ENCODE measurements around the gene KLF18.
"Not testable (repeated sequence)": the region's sequence is repeated elsewhere in the genome, so short reads cannot be mapped to it uniquely, and the experiment has no call there.

Gene KLF18

DNA sequence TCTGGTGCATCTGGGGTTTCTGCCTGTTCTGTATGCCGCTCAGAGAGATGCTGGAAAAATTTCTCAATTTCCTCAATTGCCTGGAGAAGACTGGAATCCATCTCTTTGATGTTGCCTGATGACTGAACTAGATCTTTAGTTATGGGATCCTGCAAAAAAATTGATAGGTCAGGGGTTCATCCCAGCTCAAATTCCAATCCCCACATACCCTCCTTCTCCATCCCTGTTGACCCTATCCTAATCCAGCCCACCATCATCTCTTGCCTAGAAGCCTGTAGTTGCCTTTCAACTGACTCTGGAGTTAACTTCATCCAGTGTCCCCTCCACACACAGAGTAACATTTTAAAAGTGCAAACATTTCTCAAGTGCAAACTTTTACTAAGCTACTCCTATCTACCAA, at the start of gene KLF18:
TSS of gene KLF18 (minus strand) at position 101 of the 400 bp plus-strand sequence. CDS start at position 101, 0 bp downstream.
- no peak for DNase-seq (ENCODE audit: low read depth)

DNA sequence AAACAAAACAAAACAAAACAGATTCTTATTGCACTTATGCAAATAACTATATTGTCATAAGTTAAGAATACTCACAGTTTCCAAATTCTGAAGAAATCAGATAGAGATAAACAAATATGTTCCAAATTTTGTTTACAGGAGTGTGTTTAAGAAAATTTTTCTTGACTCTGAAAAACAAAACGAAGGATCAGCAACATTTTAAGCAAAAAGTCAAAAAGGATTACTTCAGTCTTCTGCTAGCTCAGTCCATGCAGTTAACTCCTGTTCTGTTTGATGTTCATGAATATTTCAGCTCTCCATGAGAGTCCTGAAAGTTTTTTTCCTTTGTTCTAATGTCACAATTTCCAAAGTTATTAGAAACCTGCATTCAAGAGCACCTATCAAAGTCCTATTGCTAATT, 33.2 kb upstream of the KLF18 start:
- no peak for DNase-seq (ENCODE audit: low read depth)

DNA sequence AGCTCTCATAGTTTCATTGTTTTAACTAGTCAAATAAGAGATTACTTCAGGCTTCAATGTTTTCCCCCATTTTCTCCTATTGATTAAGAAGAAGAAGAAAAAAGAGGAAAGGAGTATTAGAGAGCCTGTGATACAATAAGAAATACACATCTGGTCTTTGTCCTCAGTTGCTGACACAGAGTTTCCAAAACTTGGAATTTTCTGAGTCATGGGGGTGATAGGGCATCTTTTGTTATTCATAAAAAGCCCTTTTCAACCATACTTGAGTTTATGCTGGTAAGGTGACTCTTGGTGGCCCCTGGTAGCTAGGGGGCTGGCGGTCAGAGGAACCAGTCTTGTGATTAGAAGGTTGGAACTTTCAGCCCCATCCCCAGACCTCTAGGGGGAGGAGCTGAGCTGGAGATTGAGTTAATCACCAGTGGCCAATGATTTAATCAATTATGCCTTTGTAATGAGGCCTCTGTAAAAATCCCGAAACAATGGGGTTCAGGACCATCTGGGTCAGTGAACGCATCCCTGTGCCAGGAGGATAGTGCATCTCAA, 28.9 kb upstream of the KLF18 start:
- DNase-seq (ENCODE audit: low read depth): peak; percentile 50

- no peak for DNase-seq (ENCODE audit: low read depth)
Observed at GRCh38 chr1:44168520-44169098, 27.2 kb upstream of the KLF18 start.

GRCh38 chr1:44161546-44161945, 20.1 kb upstream of the KLF18 start:
- no peak for DNase-seq (ENCODE audit: low read depth)

DNA sequence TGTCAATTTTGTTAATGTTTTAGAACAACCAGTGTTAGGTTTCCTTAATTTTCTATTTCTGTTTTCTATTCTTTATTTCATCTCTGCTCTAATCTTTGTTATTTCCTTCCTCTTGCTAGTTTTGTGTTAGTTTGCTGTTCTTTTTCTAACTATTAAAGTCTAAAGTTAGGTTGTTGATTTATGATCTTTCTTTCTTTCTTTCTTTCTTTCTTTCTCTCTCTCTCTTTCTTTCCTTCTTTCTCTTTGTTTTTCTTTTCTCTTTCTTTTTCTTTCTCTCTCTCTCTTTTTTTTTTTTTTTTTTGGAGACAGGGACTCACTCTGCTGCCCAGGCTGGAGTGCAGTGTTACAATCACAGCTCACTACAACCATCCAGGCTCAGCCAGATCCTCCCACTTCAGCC, 17.4 kb upstream of the KLF18 start:
- DNase-seq (ENCODE audit: low read depth): no peak

GRCh38 chr1:44157903-44158302, 16.5 kb upstream of the KLF18 start:
- DNase-seq (ENCODE audit: low read depth): no peak

DNA sequence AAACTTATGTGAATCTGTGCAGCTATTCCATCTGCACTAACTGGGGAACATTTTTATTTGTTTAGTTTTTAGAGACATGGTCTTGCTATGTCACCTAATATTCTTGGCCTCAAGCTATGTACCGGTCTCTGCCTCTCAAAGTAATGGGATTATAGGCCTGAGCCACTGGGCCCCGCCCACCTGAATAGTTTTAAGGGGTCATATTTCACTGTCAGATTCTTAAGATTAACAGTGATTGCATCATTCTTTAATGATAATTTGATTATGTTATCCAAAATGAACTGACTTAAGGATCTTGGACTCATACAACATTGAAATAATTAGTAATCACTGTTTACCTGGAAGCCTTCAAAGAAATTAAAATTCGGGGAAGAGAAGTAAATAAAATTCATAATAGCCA, 12.6 kb upstream of the KLF18 start:
- no peak for DNase-seq (ENCODE audit: low read depth)

DNA sequence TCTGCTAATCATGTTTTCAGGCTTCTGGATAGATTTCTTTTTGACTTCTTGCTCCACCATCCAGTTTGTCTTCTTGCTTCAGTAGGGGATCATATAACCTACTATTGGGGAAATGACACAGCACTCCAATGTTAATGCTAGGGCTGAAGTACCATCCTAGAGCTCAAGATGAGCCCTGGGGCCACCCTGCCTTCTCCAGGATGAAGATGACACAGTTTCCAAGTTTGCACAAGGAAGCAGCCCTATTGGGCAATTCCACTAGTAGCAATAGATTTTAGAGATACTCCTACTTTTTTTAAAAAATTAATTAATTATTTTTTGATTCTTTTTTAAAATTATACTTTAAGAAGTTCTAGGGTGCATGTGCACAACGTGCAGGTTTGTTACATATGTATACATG, 11.3 kb upstream of the KLF18 start:
- no peak for DNase-seq (ENCODE audit: low read depth)

GRCh38 chr1:44151808-44152207, 10.4 kb upstream of the KLF18 start:
- peak; percentile 34 for DNase-seq (ENCODE audit: low read depth)

DNA sequence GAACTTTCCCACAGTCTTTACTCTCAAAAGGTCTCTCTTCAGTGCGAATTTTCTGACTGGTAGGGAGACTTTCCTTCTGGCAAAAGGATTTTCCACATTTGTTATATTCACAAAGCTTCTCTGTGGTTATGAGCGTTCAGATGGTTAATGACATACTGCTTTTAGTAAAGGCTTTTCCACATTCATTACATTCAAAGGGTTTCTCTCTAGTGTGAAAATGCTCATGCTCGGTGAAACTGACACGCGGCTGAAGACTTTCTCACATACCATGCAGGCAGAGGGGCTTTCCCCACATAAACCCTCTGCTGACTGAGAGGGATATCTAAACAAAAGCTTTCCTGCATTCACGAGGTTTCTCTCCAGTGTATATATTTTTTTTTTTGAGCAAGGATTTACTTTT, 9.9 kb upstream of the KLF18 start:
- no peak for DNase-seq (ENCODE audit: low read depth)

- no peak for DNase-seq (ENCODE audit: low read depth)
Observed at GRCh38 chr1:44147582-44147981, 6.2 kb upstream of the KLF18 start.

DNA sequence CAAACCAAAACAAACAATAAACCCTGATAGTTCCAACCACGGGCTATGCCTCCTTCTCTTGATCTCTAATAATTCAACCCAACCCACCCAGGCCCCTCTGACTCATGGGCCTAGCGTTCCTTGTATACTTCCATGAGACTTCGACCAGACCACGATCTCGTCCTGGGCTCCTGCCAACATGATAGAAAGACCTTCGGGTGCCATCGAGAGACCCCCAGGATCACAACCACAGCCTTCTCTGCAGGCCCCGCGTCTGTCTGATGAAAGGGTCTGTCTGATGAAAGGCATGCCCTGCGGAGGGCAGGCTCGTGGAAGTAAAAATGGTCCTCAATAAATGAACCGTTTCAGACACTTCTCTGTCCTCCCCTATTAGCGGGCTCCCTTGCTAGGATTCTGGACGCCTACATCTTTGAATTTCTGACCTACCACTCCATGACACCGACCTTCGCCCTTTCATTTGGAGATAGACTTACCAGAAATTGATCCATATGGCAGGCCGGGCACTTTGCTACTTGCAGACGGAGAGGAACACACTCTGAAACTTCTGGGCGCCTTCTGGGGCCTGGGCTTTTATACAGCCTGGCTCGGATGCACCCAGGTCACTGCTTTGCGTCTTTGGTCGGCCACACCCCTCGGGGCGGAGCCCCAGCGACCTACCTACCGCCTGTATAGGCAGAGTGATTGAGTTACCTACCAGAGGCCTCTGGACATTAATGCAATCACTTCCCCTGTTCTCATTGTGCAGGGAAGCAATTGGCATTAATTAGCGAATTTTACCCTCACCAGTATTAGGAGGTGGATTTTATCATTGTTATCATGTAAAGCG, 5.3 kb upstream of the KLF18 start:
- DNase-seq (ENCODE audit: low read depth): no peak

GRCh38 chr1:44144962-44145756, 3.7 kb upstream of the KLF18 start:
- no peak for DNase-seq (ENCODE audit: low read depth)

DNA sequence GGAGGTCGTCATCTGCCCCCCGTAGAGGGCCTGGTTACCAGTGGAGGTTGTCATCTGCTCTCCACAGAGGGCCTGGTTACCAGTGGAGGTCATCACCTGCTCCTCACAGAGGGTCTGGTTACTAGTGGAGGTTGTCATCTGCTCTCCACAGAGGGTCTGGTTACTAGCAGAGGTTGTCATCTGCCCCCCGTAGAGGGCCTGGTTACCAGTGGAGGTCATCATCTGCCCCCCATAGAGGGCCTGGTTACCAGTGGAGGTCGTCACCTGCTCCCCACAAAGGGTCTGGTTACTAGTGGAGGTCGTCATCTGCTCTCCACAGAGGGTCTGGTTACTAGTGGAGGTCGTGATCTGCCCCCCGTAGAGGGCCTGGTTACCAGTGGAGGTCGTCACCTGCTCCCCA, 1.9 kb downstream of the KLF18 start:
- DNase-seq (ENCODE audit: low read depth): not testable (repeated sequence)

GRCh38 chr1:44138239-44138638, 3.2 kb downstream of the KLF18 start:
- DNase-seq (ENCODE audit: low read depth): no peak

- no peak for DNase-seq (ENCODE audit: low read depth)
Observed at GRCh38 chr1:44135886-44136285, 5.5 kb downstream of the KLF18 start.

DNA sequence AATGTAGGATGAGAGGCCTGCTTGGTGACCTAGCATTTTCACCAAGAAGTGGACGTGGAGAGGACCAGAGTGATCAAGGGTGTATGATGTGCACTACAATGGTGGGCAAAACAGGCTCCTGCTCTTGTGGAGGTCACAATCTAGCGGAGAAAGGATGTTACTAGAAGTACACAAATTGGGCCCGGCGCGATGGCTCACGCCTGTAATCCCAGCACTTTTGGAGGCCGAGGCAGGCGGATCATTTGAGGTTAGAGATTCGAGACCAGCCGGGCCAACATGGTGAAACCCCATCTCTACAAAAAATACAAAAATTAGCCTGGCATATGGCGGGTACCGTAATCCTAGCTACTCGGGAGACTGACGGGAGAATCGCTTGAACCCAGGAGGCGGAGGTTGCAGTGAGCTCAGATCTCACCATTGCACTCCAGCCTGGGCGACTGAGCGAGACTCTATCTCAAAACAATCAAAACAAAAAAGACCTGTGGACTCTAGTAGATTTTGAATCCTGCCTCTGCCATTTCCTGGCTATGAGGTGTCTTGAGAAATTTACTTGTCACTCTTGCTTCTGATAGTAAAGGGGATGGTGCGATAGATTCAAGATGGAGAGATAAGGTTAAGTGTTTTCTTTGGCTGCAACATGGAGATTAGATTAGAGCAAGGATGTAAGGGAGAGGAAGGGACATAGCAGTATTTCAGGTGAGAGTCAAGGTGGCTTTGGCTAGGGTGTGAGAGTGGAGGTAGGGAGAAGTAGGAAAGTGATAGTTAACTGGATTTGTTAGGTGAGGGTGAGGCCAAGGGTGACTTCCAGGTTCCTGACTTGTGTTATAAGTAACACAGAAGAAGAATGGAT, 7.1 kb downstream of the KLF18 start:
- no peak for DNase-seq (ENCODE audit: low read depth)

GRCh38 chr1:44131411-44131810, 10.0 kb downstream of the KLF18 start:
- no peak for DNase-seq (ENCODE audit: low read depth)

GRCh38 chr1:44129616-44130500, 11.6 kb downstream of the KLF18 start:
- no peak for DNase-seq (ENCODE audit: low read depth)

All from stromal cell of bone marrow (primary cell).